Activated CD8-positive, alpha-beta memory T cell treated with anti-CD3 and anti-CD28 coated beads for 48 hours (primary cell): ENCODE data around the gene PLEK.
"Not testable (repeated sequence)": the region's sequence is repeated elsewhere in the genome, so short reads cannot be mapped to it uniquely, and the experiment has no call there.

Source experiments
- DNase-seq, 3 experiments: peaks; one replicate each; pipeline ENCODE4 v3.0.0-alpha.2; 2020; ENCODE audit warnings: low read depth in 2 of 3, low spot score in 2 of 3

PLEK gene

DNA sequence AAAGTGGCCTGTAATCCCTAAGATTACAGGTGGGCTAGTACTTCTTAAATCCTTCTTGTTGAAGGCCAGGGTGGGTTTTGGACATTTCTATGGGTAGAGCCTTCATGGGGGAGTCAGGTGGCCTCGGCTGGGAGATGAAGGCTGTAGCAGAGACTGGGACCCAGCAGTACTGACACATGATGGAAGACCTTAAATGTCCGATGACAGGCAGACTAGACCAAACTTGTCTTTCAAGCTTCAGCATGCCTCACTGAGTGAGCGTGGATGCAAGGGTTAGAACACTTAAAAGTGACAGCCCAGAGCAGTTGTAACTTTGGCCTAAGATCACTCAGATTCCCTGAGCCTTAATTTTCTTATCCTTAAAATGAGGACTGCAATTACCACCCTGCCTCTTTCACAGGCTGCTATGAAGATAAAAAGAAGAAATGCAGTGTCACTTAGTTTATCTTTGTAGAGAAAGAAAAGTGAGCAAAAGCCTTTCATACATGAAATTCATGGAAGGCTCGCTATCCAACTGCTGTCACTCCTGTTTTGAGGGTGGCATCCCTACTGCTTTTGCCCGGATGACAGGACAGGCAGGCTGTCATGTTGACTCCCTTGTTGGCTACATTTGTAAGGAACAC is 19.5 kb downstream of the PLEK start:
- no peak for DNase-seq

DNA sequence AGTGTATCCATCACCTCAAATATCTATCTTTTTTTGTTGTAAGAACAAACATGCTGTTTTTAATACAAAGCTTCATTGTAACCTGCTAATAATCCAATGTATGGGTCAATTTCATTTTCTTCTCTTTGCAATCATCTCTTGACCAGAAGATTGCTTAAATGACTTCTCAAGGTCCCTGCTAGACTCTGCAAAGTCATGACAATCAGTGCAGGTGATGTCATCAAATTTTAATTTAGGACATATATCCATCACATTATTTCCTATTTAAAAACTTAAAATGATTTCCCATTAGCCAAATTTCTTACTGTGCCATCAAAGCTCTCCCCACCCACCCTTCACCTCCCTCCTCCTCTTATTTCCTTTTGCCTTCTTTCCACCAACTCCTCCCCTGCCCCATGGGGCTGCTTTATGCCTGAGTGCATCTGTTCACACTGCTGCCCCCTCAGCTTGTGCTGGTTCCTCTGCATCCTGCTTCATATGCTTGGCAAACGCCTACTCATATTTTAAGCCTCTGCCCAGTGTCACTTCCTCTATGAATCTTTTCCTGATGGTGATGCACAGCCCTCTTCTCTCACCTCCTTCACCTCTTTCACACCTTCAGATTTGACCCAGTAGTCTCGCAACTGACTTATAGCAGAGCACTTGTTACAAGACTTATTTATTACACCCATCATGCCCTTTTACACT is 20.3 kb downstream of the PLEK start:
- DNase-seq = no peak

DNA sequence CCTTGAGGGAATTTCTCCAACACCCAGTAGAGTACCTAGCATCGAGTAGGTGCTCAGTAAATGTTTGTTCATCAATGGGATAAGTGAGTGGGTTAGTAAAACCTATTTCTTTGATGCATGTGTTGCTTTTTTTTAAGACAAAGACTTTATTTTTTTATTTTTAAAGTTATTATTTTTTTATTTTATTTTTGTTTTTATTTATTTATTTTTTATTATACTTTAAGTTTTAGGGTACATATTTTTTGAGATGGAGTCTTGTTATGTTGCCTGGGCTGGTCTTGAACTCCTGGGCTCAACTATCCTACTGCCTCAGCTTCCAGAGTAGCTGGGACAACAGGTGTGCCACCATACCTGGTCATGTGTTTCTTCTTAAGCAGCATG is 20.8 kb downstream of the PLEK start:
- no peak for DNase-seq

DNA sequence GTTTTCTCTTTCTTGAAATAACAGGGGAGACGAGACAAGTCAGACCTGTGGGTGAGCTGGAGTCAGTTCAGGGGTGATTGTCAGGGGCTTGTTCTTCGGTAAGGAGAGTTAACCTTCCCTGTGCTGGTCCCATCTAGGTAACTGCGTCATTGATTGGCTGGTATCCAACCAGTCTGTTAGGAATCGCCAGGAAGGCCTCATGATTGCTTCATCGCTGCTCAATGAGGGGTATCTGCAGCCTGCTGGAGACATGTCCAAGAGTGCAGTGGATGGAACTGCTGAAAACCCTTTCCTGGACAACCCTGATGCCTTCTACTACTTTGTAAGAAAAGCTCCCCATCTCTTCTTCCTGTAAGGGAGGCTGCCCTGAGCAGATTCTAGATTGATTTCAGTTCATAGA is 21.3 kb downstream of the PLEK start:
- no peak for DNase-seq

DNA sequence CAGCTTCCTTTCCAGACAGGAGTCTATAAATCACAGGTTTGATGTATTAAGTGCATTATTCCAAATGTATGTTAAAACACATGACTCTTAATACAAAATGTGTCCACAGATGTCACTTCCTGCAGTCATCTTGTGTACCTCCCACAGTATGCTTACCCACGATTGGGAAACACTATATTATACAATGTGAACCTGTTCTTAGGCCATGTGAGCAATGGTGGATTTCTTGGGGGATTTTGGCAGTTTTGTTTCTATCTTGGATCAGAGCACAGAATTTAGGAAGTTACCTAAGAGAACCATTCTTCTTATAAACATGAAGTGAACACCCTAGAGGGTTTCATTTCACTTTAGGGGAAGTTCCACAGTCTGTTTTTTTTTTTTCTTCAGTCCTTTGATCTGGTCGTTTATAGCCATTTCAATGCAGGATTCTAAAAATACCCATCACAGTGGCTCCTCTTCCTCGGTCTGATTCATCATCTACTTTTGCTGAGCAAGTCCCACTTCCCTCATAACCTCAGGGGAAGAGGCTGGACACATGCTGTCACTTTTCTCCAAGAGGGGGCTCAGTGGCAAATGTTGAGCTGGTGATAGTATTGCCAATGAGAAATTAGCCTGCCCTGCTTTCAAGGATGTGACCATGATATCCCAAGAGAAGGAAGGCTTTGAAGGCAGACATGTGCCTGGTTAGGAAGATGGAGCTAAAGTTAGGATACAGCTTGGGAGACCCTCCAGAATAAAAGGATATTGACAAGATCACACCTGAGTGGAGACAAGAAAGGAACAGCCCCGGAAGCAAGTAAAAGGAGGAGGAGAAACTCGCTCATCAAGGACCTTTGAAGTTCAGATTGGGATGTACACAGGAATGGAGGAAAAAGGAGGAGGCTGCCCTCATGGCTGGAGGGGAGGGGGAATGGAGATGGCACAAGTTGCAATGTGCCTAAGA is 22.6 kb downstream of the PLEK start:
- DNase-seq = no peak

DNA sequence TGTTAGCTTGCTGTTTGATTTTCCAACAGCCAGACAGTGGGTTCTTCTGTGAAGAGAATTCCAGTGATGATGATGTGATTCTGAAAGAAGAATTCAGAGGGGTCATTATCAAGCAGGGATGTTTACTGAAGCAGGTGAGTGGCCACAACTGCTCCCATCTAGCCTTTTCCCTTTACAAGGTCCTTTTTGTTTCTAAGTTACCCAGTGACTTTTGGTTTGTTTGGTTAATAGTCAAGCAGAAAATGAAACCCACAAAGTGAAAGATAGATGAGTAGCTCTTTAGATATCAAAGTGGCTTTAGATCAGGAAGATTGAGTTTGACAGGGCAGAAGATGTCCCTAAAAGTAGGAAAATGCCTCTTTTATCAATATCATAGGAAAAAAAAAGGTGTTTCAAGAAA is 23.3 kb downstream of the PLEK start:
- DNase-seq = no peak

DNA sequence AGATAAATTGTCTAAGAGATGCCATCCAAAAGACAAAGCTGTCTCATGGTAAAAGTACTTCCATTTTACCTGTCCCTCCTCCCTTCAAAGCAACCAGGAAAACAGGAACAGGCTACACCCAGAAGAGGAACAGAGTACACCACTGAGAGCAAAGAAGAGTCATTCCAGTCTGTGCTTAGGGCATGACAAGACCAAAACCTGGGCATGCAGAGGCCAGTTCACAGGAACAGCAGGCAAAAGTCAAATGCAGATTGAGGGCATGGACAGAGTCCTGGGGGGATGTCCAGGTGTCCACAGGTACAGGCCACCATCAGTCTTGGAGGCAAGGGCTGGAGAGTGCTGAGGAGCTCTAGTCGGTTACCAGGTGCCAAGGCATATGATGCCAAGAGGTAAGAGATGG is 23.7 kb downstream of the PLEK start:
- no peak for DNase-seq

DNA sequence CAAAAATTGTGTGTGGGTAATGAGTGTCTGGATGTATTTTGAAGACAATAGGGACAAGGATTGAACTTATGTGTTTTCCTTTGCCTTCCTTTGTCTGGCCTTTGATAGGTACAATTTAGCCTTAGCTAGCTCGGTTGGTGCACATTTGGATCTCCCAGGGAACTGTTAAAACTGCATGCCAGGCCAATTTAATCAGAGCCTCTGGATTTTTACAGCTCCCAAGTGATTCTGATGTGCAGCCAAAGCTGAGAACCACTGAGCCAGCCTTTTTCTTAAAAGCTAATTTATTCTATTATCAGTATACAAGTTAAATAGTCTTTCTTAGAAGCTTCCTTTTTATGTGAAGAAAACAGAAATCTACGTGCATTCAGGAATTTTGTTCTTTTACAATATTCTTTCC is 25.0 kb downstream of the PLEK start:
- no peak for DNase-seq

DNA sequence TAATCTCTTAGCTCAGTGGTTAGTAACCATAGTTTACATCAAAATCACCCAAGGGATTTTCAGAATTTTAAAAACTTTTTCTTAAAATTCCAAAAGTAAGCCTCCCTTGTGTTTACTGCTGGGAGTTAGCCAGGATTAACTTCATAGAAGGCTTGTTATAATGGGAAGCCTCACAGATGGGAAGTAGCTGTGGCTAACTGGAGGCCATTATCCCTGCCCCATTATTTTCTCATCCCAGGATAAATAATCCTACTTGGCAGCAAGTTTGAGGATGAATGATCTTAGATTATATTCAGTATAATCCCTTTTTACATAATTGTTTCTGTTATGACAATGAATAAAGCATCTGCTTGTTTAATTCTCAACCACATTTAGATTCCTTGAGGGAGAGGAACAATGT is 25.5 kb downstream of the PLEK start:
- no peak for DNase-seq

DNA sequence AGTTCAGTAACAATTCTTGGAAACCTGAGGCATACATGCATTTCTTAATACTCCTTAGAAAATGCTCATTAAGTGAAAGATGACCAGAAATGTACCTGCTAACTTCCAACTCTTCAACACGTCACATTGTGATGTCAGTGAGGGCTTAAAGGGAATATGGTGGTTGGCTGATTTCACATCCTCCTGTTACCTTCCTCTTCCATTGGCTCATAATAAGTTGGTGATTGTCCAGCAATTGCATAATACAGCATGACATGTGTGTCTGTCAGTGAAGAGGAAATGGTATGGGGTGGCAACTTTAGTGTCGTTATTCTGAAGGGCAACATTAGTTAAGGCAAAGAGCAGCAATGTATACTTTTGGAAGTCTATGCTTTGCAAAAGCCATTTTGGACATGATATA is 26.0 kb downstream of the PLEK start:
- DNase-seq = no peak

DNA sequence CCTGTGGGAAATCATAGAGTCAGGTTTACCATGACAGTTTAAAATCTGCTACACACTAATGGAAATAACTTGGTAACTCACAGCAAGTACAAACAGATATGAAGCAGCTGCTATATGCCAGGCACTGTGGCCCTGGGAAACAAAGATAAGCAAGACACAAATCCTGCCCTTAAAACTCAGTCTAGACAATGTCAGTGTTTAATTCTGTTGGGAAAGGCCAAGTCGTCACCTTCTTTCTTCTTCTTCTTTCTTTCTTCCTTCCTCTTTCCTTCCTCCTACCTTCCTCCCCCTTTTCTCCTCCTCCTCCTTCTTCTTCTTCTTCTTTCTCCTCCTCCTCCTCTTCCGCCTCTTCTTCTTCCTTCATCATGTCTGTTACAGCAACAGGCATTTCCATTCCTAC is 26.8 kb downstream of the PLEK start:
- no peak for DNase-seq

DNA sequence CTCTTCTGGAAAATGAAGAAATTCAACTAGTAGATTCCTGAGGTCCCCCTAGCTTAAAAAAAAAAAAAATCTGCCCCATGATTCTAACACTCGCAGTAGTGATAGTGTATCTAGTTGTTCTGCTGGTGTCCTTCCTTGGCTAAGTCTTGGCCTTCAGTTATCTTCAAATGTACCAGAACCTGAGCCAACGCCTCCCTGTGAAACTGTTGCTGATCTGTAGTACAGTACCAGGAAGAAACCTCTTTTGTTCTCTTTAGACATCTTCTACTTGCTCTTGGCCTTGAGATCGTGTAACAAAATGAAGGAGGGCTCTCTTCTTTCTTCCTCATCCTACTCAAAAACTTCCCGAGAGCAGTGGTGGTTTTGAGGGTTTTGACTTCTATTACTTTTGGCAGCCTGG is 31.0 kb downstream of the PLEK start:
- no peak for DNase-seq

DNA sequence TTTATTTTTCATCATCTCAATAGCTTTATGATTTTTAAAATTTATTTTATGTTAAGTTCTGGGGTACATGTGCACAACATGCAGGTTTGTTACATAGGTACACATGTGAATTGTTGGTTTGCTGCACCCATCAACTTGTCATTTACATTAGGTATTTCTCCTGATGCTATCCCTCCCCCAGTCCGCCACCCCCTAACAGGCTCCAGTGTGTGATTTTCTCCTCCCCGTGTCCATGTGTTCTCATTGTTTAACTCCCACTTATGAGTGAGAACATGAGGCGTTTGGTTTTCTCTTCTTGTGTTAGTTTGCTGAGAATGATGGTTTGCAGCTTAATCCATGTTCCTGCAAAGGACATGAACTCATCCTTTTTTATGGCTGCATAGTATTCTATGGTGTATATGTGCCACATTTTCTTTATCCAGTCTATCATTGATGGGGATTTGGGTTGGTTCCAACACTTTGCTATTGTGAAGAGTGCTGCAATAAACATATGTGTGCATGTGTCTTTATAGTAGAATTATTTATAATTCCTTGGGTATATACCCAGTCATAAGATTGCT is 32.7 kb downstream of the PLEK start:
- not testable (repeated sequence) for DNase-seq

DNA sequence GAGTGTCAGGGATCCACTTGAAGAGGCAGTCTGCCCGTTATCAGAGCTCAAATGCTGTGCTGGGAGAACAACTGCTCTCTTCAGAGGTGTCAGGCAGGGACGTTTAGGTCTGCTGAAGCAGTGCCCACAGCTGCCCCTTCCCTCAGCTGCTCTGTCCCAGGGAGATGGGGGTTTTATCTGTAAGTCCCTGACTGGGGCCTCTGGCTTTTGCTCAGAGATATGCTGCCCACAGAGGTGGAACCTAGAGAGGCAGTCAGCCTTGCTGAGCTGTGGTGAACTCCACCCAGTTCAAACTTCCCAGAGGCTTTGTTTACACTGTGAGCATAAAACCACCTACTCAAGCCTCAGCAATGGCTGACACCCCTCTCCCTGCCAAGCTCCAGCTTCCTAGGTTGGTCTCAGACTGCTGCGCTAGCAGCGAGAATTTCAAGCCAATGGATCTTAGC is 38.1 kb downstream of the PLEK start:
- DNase-seq = no peak

DNA sequence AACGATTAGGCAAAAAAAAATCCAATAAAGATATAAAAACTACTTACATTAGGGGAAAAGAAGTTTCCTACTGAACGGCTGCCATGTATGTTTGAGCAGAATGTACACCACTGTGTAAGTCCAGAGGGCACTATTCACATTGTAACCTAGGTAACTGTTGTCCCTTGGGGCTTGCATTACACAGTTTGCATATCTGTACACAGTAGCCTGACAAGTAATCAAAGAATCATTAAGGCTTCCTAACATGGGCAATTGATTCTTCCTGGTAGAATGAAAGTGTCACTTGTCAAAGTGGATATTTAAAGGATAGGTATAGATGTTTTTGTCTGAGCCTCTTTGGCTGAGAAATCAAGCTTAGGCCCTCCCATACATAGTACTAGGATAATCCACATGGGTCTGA is 39.1 kb downstream of the PLEK start:
- DNase-seq = no peak

DNA sequence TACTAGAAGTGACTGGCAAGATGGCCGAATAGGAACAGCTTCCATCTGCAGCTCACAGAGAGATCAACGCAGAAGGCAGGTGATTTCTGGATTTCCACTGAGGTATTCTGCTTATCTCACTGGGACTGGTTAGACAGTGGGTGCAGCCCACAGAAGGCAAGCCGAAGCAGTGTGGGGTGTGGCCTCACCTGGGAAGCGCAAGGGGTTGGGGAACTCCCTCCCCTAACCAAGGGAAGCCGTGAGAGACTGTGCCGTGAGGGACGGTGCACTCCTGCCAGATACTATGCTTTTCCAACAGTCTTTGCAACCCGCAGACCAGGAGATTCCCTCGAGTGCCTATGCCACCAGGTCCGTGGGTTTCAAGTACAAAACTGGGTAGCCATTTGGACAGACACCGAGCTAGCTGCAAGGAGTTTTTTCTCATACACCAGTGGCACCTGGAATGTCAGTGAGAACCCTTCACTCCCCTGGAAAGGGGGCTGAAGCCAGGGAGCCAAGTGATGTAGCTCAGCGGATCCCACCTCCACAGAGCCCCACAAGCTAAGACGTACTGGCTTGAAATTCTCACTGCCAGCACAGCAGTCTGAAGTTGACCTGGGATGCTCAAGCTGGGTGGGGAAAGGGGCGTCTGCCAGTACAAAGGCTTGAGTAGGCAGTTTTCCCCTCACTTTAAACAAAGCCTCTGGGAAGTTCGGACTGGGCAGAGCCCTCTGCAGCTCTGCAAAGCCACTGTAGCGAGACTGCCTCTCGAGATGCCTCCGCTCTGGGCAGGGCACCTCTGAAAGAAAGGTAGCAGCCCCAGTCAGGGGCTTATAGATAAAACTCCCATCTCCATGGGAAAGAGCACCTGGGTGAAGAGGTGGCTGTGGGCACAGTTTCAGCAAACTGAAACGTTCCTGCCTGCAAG is 40.1 kb downstream of the PLEK start:
- DNase-seq = no peak

DNA sequence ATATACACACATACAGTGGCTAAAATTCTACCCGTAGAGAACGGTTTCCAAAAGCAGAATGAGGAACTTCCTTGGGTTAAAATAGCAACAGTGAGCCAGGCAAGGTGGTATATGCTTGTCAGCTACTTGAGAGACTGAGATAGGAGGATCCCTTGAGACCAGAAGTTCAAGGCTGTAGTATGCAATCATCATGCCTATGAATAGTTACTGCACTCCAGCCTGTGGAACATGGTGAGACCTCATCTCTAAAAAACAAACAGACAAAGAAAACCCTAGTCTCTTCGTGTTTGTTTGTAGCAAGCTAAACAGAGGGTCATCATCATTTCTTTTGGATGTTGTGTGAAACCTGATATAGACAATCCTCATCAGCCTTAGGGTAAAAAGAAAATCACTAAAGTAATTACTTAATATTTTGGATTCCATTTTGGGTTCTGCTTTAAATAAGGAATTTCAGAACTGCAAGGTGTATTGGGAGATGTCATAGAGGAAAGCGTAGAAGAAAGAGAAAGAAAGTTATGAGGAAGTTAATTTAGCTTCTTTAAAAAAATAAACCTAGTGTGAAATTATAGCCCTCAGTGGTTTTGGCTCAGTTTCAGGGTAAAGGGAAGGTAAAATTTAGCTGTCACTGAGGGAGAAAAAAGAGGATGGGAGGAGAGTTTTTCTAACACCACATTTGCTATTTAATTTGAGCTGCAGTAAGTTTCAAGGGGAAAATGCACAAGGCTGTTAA is 46.5 kb downstream of the PLEK start:
- no peak for DNase-seq

DNA sequence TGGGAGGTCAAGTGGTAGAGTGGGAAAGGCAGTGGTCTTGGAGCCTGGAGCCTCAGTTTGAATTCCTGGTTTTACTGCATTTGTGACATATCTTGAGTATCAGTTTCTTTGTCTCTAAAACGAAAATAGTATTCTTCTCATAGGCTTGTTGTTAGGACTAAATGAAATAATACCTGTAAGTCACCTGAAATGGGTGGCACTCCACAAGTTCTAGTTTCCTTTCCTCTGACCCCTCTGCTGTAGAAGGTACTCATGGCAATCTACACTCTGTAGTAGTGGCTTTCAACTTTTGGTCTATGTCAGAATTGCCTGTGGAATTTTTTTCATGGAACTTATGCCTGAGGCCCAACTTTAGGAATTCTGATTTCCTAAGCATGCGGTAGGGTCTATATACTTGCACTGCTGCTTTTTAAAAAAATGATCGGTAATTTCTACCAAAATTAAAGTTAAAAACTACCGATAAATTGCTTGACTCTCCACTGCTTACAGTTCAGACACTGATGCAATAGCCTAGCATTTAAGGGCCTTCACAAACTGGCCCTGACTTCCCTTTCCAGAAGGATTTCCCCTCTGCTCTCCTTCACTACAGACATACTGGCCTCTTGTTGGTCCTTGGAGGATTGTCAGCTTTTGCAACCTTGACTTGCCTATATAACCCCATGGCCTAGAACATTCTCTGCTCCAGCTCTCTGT is 47.2 kb downstream of the PLEK start:
- DNase-seq = no peak

DNA sequence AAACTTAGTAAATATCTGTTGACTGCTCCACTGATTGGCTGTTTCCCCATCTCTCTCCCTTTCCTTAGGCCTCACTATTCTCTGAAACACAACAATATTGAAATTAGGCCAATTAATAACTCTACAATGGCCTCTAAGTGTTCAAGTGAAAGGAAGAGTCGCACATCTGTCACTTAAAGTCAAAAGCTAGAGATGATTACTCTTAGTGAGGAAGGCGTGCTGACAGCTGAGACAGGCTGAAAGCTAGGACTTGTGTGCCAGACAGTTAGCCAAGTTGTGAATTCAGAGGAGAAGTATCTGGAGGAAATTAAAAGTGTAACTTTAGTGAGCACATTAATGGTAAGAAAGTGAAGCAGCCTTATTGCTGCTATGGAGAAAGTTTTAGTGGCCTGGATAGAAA is 48.4 kb downstream of the PLEK start:
- DNase-seq = no peak

DNA sequence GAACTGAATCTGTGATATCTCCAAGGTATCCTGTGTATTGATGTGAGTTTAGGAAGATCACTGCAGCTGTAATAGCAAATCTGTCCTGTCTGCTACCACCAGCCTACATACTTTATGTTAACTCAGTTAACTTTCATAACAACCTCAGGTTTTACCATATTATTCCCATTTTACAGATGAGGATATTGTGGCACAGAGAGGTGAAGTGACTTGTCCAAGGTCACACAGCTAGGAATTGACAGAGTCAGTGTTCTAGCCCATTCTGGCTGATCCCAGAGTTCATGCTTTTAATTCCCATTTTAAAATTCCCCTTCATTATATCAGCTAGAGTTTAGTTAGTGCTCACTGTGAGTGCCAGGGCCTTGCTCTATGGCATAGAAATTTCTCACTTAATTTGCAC is 49.4 kb downstream of the PLEK start:
- DNase-seq = no peak
